GM10266 (cell line): Measurements from ENCODE around the gene IL1F10.

Source experiments
- DNase-seq: peaks from one replicate; pipeline ENCODE4 v3.0.0; 2012; ENCODE audit errors: extremely low spot score
- CTCF ChIP-seq: IDR thresholded peaks from 2 replicates; pipeline ENCODE4 v1.5.1; 2012; ENCODE audit warnings: mild to moderate bottlenecking, low read depth; ENCODE audit not compliant: control insufficient read depth, insufficient read depth; ENCODE audit errors: missing control alignments

IL1F10 gene

GRCh38 chr2:113098041-113098440 is 30.3 kb downstream of the IL1F10 start:
- peak; percentile 49 for DNase-seq
- no peak for TF ChIP-seq CTCF

- no peak for DNase-seq
- TF ChIP-seq CTCF: no peak
Measured at GRCh38 chr2:113098532-113098931, 30.8 kb downstream of the IL1F10 start.

- no peak for TF ChIP-seq CTCF
- DNase-seq: no peak
Measured at GRCh38 chr2:113102133-113102532, 34.4 kb downstream of the IL1F10 start.

GRCh38 chr2:113103277-113103676 is 35.5 kb downstream of the IL1F10 start:
- TF ChIP-seq CTCF: no peak
- DNase-seq: no peak

GRCh38 chr2:113104054-113104611 is 36.4 kb downstream of the IL1F10 start:
- TF ChIP-seq CTCF: no peak
- no peak for DNase-seq

GRCh38 chr2:113105047-113105785 is 37.4 kb downstream of the IL1F10 start:
- DNase-seq: no peak
- no peak for TF ChIP-seq CTCF

GRCh38 chr2:113111121-113111520 is 43.4 kb downstream of the IL1F10 start:
- TF ChIP-seq CTCF: no peak

More at GRCh38 chr2:113111121-113111520, 43.4 kb downstream of the IL1F10 start:
- no peak for DNase-seq
